Stimulated activated CD8-positive, alpha-beta memory T cell treated with anti-CD3 and anti-CD28 coated beads, Interleukin-7, amount 100 ng/mL, for 4 hours (primary cell): ENCODE data around the gene TBX15.

ENCODE experiments used
- DNase-seq, 2 donors: peaks; one replicate each; pipeline ENCODE4 v3.0.0-alpha.2; 2020; ENCODE audit warnings: low read depth in 2 of 2

TBX15 gene

GRCh38 chr1:118984722-118985639 is 3.2 kb downstream of the TBX15 start:
- no peak for DNase-seq

- DNase-seq = no peak
Measured at GRCh38 chr1:118984086-118984721, 3.9 kb downstream of the TBX15 start.

GRCh38 chr1:118983558-118984041 is 4.5 kb downstream of the TBX15 start:
- DNase-seq = no peak

GRCh38 chr1:118982821-118983557 is 5.2 kb downstream of the TBX15 start:
- DNase-seq = no peak

GRCh38 chr1:118982266-118982665 is 5.9 kb downstream of the TBX15 start:
- DNase-seq = no peak

GRCh38 chr1:118981436-118981835 is 6.7 kb downstream of the TBX15 start:
- DNase-seq = no peak

- no peak for DNase-seq
Measured at GRCh38 chr1:118979754-118980575, 8.2 kb downstream of the TBX15 start.

GRCh38 chr1:118978914-118979701 is 9.0 kb downstream of the TBX15 start:
- DNase-seq = no peak

GRCh38 chr1:118977600-118977999 is 10.5 kb downstream of the TBX15 start:
- DNase-seq = no peak

GRCh38 chr1:118974661-118975060 is 13.5 kb downstream of the TBX15 start:
- no peak for DNase-seq

- DNase-seq = no peak
Measured at GRCh38 chr1:118973531-118974137, 14.5 kb downstream of the TBX15 start.

- no peak for DNase-seq
Measured at GRCh38 chr1:118973032-118973431, 15.1 kb downstream of the TBX15 start.

- DNase-seq = no peak
Measured at GRCh38 chr1:118970451-118970850, 17.7 kb downstream of the TBX15 start.

GRCh38 chr1:118963456-118964430 is 24.4 kb downstream of the TBX15 start:
- DNase-seq = no peak

- DNase-seq = no peak
Measured at GRCh38 chr1:118963138-118963455, 25.0 kb downstream of the TBX15 start.

GRCh38 chr1:118961156-118961555 is 27.0 kb downstream of the TBX15 start:
- no peak for DNase-seq

- DNase-seq = no peak
Measured at GRCh38 chr1:118960567-118961136, 27.5 kb downstream of the TBX15 start.

GRCh38 chr1:118960026-118960561 is 28.0 kb downstream of the TBX15 start:
- no peak for DNase-seq
